HG02943 (cell line): ENCODE measurements around the gene BCOR.

Source experiments
- ATAC-seq: cut with Tn5 transposase; IDR thresholded peaks from one replicate; pipeline ENCODE4 v1.9.1; 2021; ENCODE audit warnings: mild to moderate bottlenecking, low read depth, moderate library complexity; ENCODE audit not compliant: unreplicated experiment

Gene BCOR

DNA sequence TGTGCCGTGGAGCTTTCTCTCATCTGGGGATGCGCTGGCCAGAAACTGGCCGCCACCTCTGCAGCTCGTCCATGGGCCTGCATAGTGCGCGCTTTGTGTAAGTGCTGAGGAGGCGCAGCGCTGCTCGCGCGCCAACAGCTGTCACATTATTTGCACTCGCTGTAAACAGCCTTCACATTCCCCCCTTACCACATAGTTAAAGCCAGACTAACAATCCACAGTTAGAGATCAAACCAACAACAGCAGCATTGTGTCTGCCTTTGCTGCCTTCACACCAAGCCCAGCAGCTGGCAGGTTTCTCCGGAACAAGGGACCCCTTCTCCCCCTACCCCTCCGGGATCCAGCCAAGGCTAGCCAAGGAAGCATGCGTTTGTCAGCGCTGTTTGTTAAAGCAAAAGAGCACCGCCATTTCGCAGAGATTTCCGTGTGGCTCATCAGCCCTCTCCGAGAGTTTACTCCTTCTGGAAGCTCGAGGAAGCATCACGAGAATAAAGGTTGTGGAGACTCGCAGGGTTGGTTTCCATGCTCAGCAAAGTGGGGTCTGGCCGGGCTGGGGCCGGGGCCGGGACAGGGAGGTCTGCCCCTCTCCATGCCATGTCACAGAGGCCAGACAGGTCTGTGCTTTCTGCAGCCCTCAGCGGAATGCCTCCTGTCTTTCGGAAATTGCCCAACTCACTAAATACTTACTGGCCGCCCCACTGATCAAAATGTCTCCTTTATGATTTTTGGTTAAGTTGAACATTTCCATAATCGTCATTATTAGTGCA, 11.0 kb downstream of the BCOR start:
- no peak for ATAC-seq

DNA sequence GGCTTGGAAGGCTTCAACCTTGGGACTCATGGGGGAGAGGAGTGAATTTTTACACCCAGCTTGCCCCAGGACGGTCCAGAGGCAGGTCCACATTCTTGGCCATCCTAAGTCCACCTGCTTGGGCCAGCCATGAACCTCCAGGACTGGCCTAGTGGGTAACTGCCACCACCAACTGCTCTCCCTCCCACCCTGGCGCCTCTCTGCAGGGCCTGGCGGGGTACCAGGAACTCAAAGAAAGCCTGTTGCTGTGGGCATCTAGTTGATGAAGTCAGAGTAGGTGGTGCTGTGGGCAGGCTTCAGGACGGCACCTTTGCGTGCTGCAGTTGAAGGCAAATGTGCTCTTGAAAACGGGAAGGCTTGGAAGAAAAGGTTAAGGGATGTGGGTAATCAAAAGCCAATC, 12.0 kb downstream of the BCOR start:
- no peak for ATAC-seq

DNA sequence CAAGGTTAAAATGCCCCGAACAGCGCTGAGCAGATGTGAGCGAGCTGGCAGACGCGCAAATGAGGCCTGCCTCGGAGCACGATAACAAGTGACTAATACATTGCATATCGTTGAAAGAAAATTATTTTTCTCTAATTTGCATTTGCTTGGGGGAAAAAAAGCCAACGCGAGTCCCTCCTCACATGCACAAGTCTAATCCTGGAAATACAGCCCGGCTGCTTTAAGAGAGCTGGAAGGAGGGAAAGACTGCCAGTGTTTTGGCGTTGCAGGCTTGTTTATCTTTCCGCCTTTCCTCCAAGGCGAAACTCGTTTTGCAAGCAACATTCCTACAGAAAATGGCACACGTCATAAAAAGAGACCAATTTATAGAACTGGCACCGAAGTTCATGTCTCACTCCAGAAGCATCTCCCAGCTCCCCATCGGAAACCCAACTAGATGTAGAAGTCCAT, 12.6 kb downstream of the BCOR start:
- no peak for ATAC-seq

DNA sequence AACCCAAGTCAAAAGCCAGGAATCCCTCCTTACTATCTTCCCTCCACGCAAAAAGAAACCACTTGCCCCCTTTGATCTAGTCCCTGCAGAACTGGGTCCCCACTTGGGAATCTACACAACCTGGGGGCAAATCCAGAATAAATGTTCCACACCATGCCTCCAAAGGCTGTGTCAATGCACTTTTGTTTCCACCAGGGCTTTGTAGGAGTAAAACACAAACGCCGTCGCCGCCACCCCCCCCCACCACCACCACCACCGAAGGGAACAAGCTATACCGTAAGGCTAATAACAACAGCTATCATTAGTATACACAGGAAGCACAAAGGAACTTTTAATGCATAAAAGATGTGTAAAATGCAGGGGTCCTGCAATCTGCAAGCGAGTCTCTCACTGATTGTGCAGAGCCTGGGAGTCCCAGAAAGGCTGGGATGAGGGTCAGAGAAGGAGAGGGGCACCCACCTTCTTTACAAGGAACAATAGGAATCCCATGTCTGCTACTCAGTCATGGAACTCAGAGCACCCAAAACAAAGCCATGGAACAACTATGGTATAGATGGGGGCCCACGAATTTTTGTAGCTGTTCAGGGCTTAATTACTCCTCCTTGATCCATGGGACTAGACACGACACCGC, 13.2 kb downstream of the BCOR start:
- ATAC-seq = no peak

DNA sequence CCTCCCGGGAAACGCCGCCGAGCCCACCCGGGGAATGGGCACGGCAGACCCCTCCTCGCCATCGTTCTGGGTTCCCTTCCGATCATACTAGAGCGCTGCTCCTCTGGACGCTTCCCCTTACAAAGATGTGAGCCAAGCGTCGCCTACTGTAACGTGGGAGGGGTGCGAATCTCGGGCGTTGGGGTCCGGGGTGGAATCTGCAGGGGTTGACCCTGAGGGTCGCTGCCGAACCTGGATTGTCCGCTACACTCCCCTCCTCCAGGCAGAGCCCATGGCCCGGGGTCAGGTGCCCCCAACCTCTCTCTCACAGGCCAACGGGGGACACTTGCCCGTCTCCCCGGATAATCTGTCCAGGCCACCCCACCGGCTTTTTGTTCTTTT, 13.8 kb downstream of the BCOR start:
- ATAC-seq = no peak

DNA sequence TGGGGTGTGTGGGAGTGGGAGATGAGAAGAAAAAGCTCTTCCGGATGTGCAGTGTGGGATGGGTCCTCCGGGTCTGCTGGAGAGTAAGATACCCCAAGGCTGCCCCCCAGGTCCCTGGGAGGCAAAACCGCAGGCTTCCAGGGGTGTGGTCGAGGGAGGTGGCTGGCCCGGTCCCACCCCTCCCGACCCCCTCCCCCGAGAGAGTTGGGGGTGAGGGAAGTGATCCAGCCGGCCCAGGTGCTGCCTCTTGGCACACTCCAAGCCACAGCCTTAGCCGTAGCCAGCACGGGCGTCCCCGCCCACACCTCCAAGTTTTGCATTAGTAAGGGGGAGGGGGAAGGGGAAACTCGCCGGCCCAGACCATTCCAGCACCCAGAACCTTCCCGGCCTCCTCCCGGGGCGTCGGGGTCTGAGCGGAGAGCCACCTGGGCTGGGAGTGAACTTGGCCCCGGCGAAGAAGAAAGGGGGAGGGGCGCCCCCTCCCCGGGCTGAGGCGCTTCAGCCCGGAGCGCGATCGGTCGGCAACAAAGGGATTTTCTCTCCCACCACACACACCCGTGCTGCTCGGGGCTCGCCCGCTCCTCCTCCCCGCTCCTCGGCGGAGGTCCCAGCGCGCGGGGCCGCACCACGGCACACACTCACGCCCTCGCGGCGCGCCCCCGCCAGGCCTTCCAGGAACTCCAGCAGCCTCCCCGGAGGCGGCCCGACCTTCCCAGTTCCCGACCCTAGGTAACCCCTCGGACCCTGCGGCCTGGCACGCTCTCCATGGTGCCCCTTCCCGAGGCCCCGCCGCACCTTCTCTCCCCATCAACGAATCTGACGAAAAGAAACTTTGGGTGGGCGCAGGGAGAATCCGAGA, 14.4 kb downstream of the BCOR start:
- ATAC-seq = no peak

DNA sequence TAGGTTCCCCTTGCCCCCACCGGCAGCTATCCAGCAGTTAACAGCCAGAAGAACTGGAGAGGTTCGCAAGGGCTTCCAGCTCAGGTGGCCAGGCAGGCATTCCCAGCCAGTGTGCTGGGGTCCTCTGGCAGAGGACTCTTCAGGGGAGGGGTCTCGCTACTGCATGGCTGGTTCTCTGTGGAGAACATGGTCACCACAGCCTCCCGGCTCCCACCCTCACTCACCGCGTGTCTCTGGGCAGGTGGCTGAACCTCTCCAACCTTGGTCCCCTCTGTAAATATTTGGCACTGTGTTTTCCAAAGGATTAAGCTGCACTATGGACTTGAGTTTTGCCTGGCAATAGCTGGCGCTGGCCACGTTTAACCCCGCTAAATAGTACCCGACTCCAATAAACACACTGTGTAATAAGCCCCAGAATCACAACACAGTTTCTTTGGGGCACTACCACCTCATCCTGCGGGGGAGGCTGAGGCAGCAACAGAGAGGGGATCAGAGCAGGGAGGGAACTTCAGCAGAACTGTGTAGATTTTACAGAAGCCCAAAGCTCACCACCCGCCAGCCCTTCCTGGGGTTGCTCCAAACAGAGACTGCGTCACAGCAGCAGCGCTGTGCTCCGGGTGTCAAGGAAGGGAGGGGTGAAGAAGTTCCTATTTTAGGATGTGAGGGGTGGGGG, 15.2 kb downstream of the BCOR start:
- ATAC-seq = no peak

DNA sequence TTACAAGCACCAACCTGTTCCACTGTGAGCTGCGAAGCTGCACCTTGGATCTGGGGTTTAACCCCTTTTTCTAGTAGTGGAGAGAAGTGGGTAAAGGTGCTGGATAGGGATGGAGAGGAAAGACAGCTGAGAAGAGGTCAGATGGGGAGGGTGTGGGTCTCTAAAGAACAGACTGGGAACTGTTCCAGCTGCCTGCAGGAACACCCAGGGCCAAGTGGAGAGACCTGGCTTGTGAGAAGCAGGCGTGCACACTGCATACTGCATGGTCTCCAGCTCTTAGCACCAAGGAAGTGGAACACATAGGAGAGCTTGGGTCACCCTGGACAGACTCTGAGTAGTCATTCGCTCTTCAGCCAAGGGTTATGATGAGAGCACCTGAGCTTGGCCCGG, 16.1 kb downstream of the BCOR start:
- ATAC-seq = no peak

DNA sequence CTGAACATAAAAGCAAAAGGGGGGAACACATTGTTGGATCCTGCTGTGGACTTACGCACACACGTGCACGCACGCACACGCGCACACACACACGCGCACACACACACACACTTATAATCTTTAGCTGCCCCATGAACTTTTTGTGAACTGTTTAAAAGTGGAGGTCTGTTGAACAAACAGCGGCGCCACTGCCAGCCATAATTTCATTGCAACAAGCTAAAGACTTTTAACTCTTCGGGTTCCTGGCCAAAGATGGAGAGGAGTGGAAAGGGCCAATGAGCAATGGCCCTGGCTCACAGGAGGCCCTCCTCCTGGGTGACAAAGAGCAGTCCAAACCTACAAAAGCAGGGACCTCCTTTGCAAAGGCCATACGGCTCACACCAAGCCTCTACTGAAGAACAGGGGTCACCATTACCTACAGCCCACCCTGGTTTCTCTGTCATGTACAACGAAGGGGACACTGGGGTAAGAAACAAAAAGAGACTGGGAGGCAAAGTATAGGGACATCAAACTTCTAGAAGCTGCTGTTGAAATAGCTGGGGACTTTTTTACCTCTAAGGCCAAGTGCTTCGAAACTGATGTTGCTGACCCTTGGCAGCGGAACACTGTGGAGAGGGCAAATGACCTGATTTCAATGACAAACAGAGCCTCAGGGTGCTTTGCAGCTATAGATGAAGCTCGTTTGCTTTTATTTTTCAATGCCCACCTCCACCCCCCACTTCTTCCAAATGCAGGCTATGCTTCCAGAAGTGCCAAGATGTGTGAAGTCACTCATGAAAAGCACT, 16.7 kb downstream of the BCOR start:
- no peak for ATAC-seq

DNA sequence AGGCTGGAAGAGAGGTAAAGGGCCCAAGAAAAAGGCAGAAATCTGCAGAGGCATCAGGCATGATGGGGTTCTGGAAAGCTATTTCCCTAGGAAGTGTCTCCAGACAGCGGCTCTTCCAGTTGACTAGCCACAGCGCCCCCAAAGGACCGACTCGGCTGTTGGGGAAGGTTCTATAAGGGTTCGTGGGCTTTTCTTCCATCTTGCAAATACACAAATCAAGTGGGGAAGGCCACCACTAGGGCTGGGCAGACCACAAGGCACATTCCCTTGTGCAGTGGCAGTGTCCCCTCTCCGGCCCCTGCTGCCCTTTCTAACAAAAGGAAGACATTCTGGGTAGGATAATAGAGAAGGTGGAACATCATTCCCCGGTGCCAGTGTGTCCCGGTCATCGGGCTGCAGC, 18.2 kb downstream of the BCOR start:
- no peak for ATAC-seq

DNA sequence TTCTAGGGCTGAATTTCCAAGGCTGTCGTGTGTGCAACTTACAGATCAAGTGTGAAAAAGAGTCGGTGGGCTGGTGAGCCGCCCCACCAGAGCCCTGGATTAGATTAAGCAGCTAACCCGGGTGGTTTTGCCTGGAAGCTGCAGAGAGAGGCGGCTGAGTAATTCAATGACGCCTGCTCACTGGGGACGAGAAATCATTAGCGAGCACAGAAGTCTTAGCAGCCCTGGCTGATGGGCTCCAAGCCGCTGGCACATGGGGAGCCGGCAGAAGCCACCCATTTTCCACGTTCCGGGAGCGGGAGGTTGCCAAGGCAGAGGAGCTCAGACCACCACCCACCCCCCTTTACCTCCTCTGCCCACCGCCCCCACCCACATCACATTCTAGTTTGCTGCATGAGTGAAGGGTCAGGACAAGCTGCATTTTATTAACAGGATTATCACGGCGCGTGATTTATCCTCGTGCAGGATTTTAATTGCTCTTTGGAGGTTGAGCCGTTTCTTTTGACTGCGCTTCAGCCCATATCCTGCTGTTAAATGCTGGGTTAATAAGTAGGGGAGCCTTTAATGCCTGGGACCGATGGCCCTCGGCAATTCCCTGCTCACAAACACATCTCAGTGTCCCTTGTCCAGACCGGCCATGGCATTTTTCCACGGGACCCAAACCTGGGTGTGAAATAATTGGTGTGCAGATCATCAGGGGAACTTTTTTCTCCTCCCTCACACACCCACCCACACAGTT, 19.1 kb downstream of the BCOR start:
- no peak for ATAC-seq

DNA sequence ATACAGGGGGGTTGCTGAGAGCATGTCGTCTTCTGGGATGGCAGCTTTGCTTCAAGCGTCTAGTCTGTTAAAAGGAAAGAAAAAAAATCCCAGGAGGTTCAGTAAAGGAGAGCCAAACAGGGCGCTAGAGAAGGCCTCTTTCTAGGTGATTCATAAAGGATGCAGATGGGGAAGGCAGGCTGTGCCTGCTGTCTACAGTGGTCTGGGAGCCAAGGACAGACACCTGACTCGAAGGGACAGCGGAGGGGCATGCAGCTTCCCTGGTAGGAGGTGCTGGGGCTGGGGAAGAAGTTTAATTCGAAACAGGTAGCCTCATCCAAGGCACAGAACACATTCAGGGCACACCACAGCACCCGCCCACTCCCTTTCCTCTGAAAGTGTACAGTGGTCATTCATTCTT, 19.9 kb downstream of the BCOR start:
- no peak for ATAC-seq

DNA sequence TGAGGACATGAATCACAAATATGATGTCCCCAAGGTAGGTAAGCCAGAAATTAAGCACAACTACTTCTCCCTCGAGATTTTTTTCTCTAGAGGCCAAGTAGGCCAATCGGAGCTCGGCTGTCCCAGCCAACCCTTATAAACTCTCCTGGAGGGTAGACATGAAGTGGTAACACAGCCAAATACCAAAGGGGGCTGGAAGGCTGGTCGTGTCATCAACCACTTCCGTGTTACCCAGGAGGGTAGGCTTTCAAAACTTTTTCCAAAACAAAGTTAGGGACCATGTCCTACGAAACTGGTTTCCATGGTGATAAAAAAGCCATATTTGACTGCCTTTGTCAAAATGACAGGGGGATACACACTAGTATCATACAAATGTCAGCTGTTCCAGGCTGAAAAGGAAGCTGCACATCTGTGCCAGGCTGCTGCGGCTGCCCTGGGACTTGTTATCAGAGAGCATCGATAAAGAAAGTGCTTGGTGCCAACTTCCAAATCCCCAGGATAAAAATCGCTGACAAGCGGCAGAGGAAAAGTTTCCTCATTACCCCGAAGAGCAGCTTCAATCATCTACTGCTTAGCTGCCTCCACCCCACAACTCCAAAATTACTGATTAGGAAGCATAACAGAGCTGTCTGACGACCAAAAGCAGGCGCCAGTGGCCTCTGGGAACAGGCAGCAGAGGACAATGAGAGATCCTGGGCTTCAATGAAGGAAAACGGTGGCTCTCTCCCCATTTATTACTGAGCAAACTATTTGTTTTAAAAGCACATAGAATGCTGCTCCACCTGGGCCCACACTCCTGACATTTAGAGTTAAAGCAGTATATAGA, 20.8 kb downstream of the BCOR start:
- ATAC-seq = no peak

DNA sequence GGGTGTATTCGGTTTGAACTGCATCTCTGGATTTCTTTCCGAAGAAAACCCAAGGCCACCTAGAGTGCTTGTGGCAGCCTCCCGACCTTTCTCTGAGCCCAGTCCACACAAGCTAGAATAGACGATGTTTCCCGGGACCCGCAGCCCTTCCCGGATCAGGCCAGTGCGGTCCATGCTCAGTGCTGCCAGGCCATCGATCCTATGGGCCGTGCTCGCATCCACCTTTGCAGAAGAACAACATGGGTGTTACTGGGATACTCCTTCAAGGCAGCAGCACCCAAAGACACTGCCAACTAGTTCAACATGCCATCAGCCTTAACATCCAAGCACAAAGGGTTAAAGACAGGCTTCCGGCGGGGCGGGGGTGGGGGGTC, 22.8 kb downstream of the BCOR start:
- no peak for ATAC-seq

DNA sequence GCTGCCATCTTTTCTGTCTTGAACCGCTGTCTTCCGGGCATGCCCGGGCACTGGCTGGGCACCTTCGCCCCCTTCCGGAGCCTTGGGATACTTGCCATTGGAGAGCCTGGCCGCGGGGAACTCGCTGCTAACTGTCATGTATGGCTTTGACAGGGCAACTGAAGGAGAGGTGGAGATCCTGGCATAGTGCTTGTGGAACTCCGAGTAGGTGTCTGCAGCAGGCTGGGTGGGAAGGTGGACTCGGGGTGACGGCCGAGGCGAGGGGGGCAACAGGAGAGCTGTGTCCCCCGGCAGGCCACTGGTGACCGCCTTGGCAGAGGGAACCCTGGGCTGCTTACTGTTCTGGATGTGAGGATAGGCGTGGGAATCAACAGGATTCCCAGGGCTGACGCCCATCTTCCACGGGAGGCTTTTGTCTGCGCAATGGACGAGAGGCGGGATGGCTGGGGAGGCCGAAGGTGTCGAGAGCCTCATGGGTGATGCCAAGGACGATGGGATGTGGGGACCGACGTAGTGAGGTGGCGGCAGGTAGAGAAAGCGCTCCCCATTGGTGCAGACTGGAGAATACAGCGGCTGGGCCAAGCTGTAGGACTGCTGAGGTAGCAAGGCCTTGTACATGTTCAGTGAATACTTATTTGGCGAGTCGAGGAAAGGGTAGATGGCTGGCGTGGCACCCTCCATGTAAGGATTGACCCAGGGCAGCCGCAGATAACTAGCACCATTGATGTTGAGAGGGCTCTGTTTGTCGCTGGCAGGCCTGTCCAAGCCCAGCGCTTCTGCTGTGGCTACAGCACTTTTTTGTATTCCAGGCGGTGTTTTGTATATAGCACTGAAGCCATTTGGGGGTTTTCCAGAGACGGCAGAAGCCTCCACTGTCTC, 23.4 kb downstream of the BCOR start:
- ATAC-seq = no peak

DNA sequence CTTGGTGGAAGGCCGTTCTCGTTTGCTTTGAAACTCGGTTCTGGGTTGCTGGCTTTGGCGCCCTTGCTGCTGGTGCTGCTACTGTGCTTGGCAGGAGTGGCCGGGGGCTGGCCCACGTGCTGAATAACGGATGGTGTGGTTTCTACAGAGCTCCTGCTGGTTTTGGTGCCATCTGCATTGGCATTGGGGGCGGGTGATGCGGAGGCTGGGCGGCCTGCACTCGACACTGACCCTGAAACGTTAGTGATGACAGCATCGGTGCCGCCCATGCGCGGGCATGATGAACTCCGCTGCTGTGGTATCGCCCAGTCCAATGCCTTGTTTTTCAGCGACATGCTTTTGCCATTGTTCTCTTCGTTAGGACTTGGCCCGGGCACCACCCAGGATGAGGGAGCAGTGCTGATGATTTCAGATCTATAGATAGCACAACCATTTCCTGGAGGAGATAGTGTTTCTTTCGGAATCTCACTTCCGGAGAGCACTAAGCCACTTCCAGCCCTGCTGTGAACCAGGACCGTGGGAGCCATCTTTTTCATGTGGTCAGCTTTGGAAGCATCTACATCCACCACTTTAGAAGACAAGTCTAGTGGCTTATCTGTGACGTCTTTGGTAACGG, 24.2 kb downstream of the BCOR start:
- ATAC-seq = no peak

DNA sequence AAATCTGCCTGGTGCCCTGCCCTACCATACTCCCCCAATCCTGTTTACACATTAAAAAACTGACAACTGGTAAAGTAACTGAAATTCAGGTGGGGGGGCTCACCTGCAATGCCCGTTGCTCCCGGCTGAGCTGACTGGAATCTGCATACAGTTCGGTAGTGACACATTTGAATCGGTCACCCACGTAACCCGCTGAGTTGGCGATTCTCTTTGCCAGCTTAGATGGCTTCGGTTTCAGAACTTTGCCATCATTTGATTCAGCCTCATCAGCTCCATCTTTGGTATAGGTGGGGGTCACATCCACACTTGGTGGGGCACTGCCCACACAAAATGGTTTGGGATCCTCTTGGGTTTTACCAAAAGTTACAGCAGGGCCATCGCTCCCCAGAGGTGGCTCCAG, 25.5 kb downstream of the BCOR start:
- no peak for ATAC-seq
